Vagina (tissue), 2 donors: Measurements from ENCODE around the gene SGCD. TPM values are rescaled to one million over a fixed set of nuclear protein-coding genes. Genes with fewer than 3 reads are reported as not detected.

Experiments
- DNase-seq, 2 donors: peaks; one replicate each; pipeline ENCODE4 v3.0.0-alpha.2; 2017; ENCODE audit errors: extremely low spot score in 2 of 2
- H3K27ac ChIP-seq: fragments of 200-600 bp; sonication (generic); one replicate; pipeline ENCODE4 v1.5.1; 2019
- H3K27me3 ChIP-seq: fragments of 200-600 bp; sonication (generic); one replicate; pipeline ENCODE4 v1.5.1; 2019
- H3K36me3 ChIP-seq, 2 donors: fragments of 200-600 bp; sonication (generic); one replicate each; pipeline ENCODE4 v1.5.1; 2017 to 2019
- H3K4me1 ChIP-seq: fragments of 200-600 bp; sonication (generic); one replicate; pipeline ENCODE4 v1.5.1; 2019
- H3K4me3 ChIP-seq, 2 donors: fragments of 200-600 bp; sonication (generic); 1 replicate in 1 of 2; 2 replicates in 1 of 2; pipeline ENCODE4 v1.5.1; 2016 to 2019
- H3K9me3 ChIP-seq: fragments of 200-600 bp; sonication (generic); one replicate; pipeline ENCODE4 v1.5.1; 2019
- POLR2A ChIP-seq, 2 donors: fragments of 450-650 bp; IDR thresholded peaks; one replicate each; pipeline ENCODE4 v1.6.1; 2017; ENCODE audit warnings: antibody characterized with exemption in 2 of 2, mild to moderate bottlenecking in 2 of 2, moderate library complexity in 2 of 2
- POLR2AphosphoS5 ChIP-seq, 2 donors: sonication (generic); formaldehyde crosslinking; IDR thresholded peaks; one replicate each; pipeline ENCODE4 v1.9.0; 2017; ENCODE audit warnings: antibody characterized with exemption in 2 of 2, mild to moderate bottlenecking in 2 of 2, low read depth in 1 of 2; ENCODE audit not compliant: insufficient read depth in 1 of 2
- intact Hi-C: fragments of 100-400 bp; cut with DNase I; formaldehyde crosslinking; loops from one replicate; pipeline ENCODE4 v1.15.1; 2023
- total RNA-seq: library from RNA; depleted of rRNA; stranded (reverse); fragments of >200 nt; gene quantifications from one replicate; pipeline ENCODE4 v1.2.3, GENCODE V29; 2016
- TF ChIP-seq, protein P1 (sequence below), 3 experiments: fragments of 450-650 bp in 2 of 3; fragments of 200-600 bp in 1 of 3; sonication (generic) in 1 of 3; IDR thresholded peaks; one replicate each; pipeline ENCODE4 v1.5.1; 2017 to 2019; ENCODE audit warnings: antibody characterized with exemption in 3 of 3, mild to moderate bottlenecking in 2 of 3, moderate library complexity in 2 of 3

The SGCD gene
- total RNA-seq, 1 donor from 2014 or later = 6.9 TPM

GRCh38 chr5:156783092-156783491 is 456.1 kb downstream of the SGCD start:
- no peak overlapping the region for H3K4me3 ChIP-seq
- intact Hi-C loops = no loop called here
- TF ChIP-seq POLR2AphosphoS5 (IDR thresholded peaks at IDR 0.05; ENCODE audit: insufficient read depth in 1 of 2, low read depth in 1 of 2) (no peak), POLR2A (IDR thresholded peaks at IDR 0.05) (no peak)
- TF ChIP-seq, protein P1, sequence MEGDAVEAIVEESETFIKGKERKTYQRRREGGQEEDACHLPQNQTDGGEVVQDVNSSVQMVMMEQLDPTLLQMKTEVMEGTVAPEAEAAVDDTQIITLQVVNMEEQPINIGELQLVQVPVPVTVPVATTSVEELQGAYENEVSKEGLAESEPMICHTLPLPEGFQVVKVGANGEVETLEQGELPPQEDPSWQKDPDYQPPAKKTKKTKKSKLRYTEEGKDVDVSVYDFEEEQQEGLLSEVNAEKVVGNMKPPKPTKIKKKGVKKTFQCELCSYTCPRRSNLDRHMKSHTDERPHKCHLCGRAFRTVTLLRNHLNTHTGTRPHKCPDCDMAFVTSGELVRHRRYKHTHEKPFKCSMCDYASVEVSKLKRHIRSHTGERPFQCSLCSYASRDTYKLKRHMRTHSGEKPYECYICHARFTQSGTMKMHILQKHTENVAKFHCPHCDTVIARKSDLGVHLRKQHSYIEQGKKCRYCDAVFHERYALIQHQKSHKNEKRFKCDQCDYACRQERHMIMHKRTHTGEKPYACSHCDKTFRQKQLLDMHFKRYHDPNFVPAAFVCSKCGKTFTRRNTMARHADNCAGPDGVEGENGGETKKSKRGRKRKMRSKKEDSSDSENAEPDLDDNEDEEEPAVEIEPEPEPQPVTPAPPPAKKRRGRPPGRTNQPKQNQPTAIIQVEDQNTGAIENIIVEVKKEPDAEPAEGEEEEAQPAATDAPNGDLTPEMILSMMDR (IDR thresholded peaks at IDR 0.05) = no peak
- no peaks in the 10 kb centered on the region for H3K9me3 ChIP-seq
- no peaks in the 10 kb centered on the region for H3K4me1 ChIP-seq
- H3K27ac ChIP-seq = no peak overlapping the region
- no peak for DNase-seq
- H3K27me3 ChIP-seq = no peaks in the 10 kb centered on the region
- H3K36me3 ChIP-seq = no peaks in the 10 kb centered on the region

DNA sequence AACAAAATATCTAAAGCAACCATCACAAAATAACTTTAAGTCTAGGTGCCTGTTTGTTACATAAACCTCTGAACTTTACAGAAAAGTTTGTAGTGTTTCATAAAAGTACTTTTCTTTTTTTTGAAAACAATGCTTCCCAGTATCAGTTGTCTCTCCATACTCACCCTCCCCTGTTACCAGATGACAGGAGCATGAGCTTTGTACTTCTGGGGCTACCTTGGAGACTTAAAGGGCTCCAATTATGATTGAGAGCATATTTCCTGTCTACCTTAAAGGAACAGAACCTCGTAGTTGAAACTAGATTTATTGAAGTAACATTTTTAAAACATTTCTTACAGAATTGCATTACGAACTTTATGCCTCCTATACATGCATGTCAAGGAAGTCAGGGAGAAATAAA is 467.7 kb downstream of the SGCD start:
- Histone ChIP-seq H3K27me3 (no peaks in the 10 kb centered on the region), H3K36me3 (no peaks in the 10 kb centered on the region), H3K4me3 (no peak overlapping the region), H3K27ac (no peak overlapping the region), H3K9me3 (no peaks in the 10 kb centered on the region), H3K4me1 (no peaks in the 10 kb centered on the region)
- TF ChIP-seq, protein P1 (IDR thresholded peaks at IDR 0.05) = no peak
- no peak for TF ChIP-seq POLR2A (IDR thresholded peaks at IDR 0.05)
- TF ChIP-seq POLR2AphosphoS5 (IDR thresholded peaks at IDR 0.05; ENCODE audit: insufficient read depth in 1 of 2, low read depth in 1 of 2) = no peak
- no peak for DNase-seq
- intact Hi-C loops = no loop called here

- DNase-seq = no peak
- TF ChIP-seq POLR2AphosphoS5 (IDR thresholded peaks at IDR 0.05; ENCODE audit: insufficient read depth in 1 of 2, low read depth in 1 of 2) (no peak), POLR2A (IDR thresholded peaks at IDR 0.05) (no peak)
- TF ChIP-seq, protein P1 (IDR thresholded peaks at IDR 0.05) = no peak
- intact Hi-C loops = no loop called here
Measured at GRCh38 chr5:156798201-156798600, 471.2 kb downstream of the SGCD start.

GRCh38 chr5:156799171-156799570 is 472.2 kb downstream of the SGCD start:
- Histone ChIP-seq H3K4me3 (no peak overlapping the region), H3K36me3 (no peaks in the 10 kb centered on the region), H3K27me3 (no peaks in the 10 kb centered on the region), H3K4me1 (no peaks in the 10 kb centered on the region), H3K27ac (no peak overlapping the region), H3K9me3 (no peaks in the 10 kb centered on the region)
- DNase-seq = no peak
- TF ChIP-seq POLR2A (IDR thresholded peaks at IDR 0.05) (no peak), POLR2AphosphoS5 (IDR thresholded peaks at IDR 0.05; ENCODE audit: insufficient read depth in 1 of 2, low read depth in 1 of 2) (no peak)
- TF ChIP-seq, protein P1 (IDR thresholded peaks at IDR 0.05) = no peak
- intact Hi-C loops = no loop called here

More at GRCh38 chr5:156798201-156798600, 471.2 kb downstream of the SGCD start:
- Histone ChIP-seq H3K4me3 (no peak overlapping the region), H3K36me3 (no peaks in the 10 kb centered on the region), H3K4me1 (no peaks in the 10 kb centered on the region), H3K27ac (no peak overlapping the region), H3K9me3 (no peaks in the 10 kb centered on the region), H3K27me3 (no peaks in the 10 kb centered on the region)

- H3K27me3 ChIP-seq = no peaks in the 10 kb centered on the region
- no peak overlapping the region for H3K4me3 ChIP-seq
- no peaks in the 10 kb centered on the region for H3K36me3 ChIP-seq
- no peaks in the 10 kb centered on the region for H3K9me3 ChIP-seq
- no peak for DNase-seq
- H3K4me1 ChIP-seq = no peaks in the 10 kb centered on the region
- intact Hi-C loops = no loop called here
- no peak overlapping the region for H3K27ac ChIP-seq
- TF ChIP-seq, protein P1 (IDR thresholded peaks at IDR 0.05) = no peak
- TF ChIP-seq POLR2AphosphoS5 (IDR thresholded peaks at IDR 0.05; ENCODE audit: insufficient read depth in 1 of 2, low read depth in 1 of 2) = no peak
- TF ChIP-seq POLR2A (IDR thresholded peaks at IDR 0.05) = no peak
Measured at GRCh38 chr5:156800929-156801328, 474.0 kb downstream of the SGCD start.
